GDM1 (cell line): Measurements from ENCODE around the gene TMEM129.
"Not testable (repeated sequence)": the region's sequence is repeated elsewhere in the genome, so short reads cannot be mapped to it uniquely, and the experiment has no call there.

ENCODE experiments used
- DNase-seq: peaks from one replicate; lab custom pipeline; 2025; lab: John Stamatoyannopoulos, UW

TMEM129 gene

GRCh38 chr4:1720163-1720983 lies 750 bp downstream of the TMEM129 start:
- peak; percentile 22 for DNase-seq

DNA sequence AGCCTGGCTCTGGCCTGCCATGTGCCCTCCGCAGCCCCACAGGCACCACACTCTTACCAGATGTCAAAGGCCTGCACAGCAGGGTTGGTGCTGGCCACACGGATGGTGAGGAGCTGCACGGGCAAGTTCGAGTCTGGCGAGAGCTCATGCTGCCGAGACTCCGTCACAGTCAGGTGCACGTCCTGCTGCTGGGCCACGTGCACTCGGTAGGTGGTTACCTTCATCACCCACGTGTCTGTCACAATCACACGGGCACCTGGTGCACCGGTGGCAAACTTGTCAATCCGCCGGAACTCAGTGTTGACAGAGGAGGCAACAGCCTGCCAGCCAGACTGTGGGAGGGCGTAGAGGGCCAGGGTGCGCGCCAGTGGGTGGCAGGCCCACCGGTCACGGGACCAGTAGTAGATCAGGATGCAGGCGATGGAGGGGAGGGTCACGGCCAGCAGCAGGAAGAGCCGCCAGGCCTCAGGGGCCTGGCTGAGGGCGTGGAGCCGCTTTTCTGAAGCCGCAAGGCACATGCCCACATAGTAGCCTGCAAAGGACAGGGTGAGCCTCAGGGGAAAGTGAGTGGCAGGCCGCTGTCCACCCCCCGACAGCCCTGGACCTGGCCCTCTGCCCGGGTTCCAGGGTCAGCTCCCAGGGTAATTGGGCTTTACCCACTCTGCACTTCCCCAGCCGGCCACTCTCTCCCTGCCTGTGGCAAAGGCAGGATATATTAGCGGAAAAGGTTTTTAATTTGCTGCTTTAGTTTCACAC lies 2.9 kb downstream of the TMEM129 start:
- no peak for DNase-seq

DNA sequence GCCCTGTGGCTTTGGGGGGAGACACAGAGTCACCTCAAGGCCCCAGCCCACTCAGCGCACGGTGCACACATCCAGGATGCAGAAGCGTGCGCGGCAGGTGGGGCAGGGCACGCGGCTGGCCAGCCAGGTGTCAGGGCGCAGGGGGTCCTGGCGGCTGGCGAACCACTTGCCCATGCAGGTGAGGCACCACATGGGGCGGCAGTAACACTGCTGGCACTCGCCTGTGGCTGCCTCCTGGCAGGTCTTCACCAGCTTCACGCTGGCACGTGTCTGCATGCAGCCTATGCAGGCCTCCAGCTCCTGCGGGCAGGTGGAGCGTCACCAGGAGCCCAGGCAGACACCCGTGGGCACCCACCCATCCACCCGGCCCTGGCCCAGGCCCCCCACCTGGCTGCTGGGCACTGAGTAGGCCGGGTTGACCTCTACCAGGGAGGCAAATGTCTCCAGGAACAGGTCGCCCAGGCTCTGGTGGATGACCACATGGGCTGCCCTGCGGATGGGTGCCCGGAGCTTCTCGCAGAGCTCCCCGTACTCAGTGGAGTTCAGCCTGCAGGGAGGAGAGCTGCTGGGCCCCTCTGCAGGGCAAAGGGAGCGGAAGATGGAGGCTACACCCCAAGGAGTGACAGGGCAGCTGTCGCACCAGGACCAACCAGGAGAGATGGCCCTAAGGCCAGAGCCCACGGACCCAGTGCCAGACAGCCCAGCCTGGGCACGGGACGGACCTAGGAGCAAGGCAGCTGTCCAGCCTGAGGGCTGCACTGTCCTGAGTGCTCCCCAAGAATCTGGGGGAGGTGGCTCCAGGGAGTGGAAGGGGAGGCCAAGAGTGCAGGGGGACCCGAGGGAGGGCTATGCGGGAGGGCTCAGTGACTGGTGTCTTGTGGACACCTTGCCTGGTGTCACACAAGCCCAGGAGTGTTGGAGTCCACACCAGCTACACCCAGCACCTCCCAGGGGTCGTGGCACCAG lies 3.7 kb downstream of the TMEM129 start:
- no peak for DNase-seq

DNA sequence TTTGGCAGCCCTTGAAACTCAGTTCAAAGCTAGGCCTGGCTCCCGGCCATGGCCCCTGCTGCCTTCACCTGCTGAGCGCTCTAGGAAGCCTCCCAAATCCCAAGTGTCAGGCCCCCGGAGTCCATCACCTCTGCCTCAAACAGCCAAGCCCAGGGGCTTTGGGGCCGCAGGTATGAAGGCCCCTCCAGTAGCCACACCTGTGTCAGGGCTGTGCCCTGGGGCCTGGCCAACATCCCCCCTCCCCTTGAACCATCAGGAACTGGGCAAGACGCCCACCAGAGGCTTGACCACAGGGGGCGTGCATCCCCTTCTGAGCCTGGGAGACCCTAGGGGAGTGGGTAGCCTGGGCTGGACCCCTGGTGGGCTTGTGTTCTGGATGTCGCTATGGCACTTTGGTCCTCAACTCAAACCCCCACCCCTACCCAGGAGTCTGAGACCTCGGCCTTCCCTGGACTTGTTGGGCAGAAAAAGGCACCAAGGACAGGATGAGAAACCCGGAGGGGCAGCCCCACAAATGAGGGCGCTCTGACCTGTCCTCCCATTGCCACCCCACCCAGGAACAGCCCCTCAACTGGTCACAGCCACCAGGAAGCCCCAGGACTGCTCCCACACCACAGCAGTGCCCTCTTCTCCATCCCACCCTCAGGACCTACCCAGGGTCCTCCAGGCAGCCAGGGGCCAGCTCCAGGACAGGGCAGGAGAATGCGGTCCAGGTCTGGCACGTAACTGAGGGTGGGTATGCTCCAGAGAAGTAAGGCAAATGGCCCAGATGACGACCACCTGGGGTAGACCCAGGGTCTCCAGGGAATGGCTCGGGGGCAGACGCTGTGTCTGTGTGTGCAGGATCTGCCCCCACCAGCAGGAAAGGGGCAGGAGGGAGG lies 4.8 kb downstream of the TMEM129 start:
- DNase-seq, result no peak

DNA sequence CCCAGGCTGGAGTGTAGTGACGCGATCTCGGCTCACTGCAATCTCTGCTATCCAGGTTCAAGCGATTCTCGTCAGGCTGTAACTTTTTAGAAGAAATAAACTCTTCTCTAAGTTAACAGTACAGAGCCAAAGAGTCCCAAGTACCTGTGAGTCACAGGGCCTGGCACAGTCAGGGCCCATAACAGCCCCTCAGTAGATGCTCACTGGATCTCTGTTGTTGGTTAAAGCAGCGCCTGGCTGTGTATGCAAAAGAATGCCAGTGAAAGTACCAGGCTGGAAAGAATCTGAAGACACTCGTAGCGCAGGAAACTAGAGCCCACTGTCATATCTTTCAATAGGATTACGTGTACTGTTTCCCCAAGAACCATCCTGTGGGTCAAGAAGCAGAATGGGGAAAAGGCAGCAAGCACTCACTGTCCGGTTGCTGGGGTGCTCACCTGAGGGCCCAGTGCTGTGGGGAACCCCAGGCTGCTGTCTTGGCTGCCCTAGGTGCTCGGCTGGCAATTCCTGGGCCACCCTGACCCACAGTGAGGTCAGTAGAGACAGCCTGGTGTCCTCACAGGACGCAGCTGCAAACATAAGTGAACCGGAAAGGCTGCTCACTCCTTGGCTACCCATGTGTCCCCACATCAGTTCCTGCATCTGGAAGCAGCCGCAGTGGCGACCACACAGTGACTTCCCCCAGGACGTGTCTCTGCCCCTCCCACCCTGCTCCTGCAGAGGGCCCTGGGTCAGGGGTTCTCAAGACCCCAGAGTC lies 5.9 kb downstream of the TMEM129 start:
- DNase-seq, result peak; percentile 56

DNA sequence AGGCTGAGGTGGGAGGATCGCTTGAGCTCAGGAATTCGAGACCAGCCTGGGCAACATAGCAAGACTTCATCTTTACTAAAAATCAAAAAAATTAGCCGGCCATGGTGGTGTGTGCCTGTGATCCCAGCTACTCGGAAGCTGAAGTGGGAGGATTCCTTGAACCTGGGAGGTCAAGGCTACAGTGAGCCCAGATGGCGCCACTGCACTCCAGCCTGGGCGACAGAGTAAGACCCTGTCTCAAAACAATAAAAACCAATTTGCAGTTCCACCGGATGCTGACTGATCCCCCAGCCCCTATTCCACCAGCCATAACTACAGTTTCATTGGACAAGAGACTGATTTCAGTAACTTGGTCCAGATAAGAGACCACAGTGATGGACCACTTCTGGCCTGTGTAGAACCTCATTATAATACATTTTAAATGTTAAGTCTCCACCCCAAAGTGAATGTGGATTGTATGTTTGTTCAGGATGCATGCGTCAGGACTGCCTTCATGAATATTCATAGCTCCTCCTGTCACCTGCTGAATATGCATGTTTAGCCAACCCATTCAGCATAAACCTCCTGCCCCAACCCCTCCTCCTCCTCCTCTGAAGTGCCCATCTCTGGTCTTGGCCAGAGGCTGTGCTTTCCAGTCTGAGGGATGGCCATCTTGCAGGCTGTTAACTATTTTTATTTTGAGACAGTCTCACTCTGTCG lies 6.7 kb downstream of the TMEM129 start:
- no peak for DNase-seq

- no peak for DNase-seq
These were observed 7.9 kb downstream of the TMEM129 start for GRCh38 chr4:1713003-1713851.

DNA sequence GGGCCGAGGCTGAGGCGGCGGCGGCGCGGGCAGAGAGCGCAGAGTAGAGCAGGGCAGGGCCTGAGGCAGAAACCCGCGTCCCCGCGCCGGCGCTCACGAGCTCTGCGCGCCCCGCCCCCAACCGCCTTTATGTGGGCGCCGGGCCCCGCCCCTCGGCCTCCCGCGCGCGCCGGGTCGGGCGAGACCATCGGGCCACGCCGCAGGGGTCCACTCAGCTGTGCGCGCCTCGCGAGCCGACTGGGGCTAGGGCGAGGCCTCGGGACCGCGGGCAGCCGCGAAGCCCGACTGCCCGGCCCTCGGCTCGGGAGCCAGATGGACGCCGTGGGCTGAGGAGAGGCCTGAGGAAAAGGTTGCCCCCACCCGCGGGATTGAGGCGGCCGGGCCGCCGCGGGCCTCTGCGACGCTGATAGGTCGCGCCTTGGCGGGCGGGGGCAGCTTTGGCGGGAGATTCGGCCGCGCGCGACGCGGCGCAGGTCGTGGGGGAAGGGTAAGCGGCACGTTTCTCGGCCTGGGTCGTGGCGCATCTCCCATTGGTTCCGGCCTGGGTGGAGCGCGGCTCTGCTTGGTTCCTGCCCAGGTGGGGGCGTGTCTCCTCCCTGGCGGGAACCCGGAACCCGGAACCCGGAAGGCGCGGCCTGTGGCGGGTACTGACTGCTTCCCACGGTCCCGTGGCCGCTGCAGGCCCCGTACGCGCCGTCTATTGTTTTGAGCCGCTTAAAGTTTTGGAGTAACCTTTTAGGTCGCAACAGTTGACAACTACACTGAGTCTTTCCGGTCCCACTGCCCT lies 8.7 kb downstream of the TMEM129 start, which contains the start of gene SLBP:
TSS of gene SLBP (minus strand) at position 104 of the 787 bp plus-strand sequence. CDS start 131 bp downstream, outside the sequence.
- peak; percentile 98 for DNase-seq

- DNase-seq, result no peak
These were observed 9.4 kb downstream of the TMEM129 start for GRCh38 chr4:1711571-1712215.

DNA sequence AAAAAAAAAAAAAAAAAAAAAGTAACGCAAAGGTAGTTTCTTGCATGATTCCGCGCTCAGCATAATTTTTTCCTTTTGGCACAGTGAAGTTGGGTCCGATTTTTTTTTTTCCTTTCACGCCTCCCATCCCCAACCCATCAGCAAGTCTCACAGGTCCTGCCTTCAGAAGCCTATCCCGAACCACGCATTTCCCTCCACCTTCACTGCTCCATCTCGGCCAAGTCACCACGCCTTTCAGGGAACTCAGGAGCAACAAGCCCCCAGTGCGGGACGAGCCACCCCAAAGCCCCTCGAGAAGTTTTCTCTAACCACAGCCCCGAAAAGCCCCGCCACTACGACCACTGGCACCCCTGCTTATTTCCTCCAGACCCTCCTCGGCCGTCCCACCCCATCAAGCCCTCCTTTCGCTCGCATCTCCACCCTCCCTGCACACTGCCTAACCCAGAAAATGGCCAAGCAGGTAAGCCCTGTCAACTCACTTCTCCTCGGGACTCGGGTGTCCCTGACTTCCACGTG lies 10.0 kb downstream of the TMEM129 start:
- DNase-seq, result no peak

DNA sequence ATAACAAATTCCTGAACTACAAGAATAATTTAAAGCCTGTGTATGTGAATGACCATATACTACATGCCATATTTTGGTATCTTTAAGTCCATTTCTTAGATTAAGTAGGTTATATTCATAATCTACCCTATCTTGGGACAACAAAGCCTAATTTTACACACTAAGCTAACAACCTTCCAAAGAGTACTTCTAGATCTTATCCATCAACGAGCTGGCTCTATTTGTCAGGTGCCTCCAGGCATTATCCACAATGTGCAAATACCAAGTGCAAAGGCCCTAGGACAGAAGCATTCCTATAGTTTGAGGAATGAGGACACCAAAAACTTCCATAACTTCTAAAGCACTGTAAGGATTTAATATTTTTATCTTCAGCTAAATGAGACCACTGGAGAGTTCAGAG lies 12.5 kb downstream of the TMEM129 start:
- DNase-seq, result no peak

DNA sequence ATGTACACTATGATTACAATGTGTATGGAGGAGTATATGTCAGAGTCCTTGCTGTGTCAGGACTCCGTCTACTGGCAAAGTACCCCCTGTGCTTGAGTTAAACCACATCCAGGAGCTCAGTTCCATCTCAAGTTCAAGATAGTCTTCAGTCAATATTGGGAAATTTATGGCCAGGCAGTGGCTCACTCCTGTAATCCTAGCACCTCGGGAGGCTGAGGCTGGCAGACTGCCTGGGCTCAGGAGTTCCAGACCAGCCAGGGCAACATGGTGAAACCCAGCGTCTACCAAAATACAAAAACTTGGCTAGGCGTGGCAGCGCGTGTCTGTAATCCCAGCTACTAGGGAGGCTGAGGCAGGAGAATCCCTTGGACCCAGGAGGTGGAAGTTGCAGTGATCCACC lies 14.8 kb downstream of the TMEM129 start:
- no peak for DNase-seq

GRCh38 chr4:1705732-1706131 lies 15.4 kb downstream of the TMEM129 start:
- no peak for DNase-seq

- no peak for DNase-seq
These were observed 17.3 kb downstream of the TMEM129 start for GRCh38 chr4:1703867-1704266.

DNA sequence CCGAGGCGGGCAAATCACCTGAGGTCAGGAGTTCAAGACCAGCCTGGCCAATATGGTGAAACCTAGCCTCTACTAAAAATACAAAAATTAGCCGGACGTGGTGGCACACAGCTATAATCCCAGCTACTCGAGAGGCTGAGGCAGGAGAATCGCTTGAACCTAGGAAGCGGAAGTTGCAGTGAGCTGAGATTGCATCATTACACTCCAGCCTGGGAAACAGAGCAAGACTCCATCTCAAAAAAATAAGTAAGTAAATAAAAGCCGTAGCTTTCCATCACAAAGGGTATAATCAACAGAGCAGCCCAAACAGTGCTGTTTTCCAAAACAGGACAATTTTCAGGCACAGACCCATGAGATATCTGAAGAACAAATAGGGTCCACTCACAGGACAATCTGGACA lies 19.5 kb downstream of the TMEM129 start:
- not testable (repeated sequence) for DNase-seq

- DNase-seq, result no peak
These were observed 25.2 kb downstream of the TMEM129 start for GRCh38 chr4:1695913-1696312.
